HCT116 (cell line): Measurements from ENCODE around the gene PLEKHA8. TPM values are rescaled to one million over a fixed set of nuclear protein-coding genes. Genes with fewer than 3 reads are reported as not detected.

Experiments
- ATAC-seq: fragments of 200-7000 bp; cut with Tn5 transposase; 2 replicates; pipeline ENCODE4 v1.9.1; 2020; ENCODE audit warnings: mild to moderate bottlenecking, moderate library complexity
- BruUV-seq: library from RNA; stranded (reverse); fragments of 400-500 nt; replicated peaks from 2 replicates; lab custom pipeline; 2021; lab: Mats Ljungman, UMichigan
- CTCF ChIA-PET: fragments of 300-600 bp; sonication (Branson Sonifier 250); formaldehyde crosslinking; loops from one replicate; lab custom pipeline; 2021; ENCODE audit warnings: antibody characterized with exemption; lab: Charles Lee
- POLR2A ChIA-PET: fragments of 300-600, 350-600 bp; sonication (Branson Sonifier 250); formaldehyde crosslinking; loops from one replicate; lab custom pipeline; 2021; ENCODE audit warnings: antibody characterized with exemption; lab: Charles Lee
- RAD21 ChIA-PET, 2 experiments: fragments of 300-600 bp; sonication (Branson Sonifier 250); formaldehyde crosslinking; loops; one replicate each; lab custom pipeline; 2023; ENCODE audit warnings: low total read pairs in 2 of 2; ENCODE audit not compliant: uncharacterized antibody in 2 of 2, unreplicated experiment in 2 of 2, low non-redundant PET in 1 of 2; lab: Charles Lee
- DNase-seq: peaks from one replicate; pipeline ENCODE4 v3.0.0-alpha.2; 2010; ENCODE audit warnings: low read depth, low spot score
- H2AFZ ChIP-seq: fragments of 200-600 bp; shearing (Covaris generic), sonication (generic); 2 replicates; pipeline ENCODE4 v1.6.1; 2017; ENCODE audit warnings: low read depth, mixed run types, mixed read lengths, antibody characterized with exemption, low read length; ENCODE audit not compliant: poor library complexity, severe bottlenecking
- H3K27ac ChIP-seq: 2 replicates; pipeline ENCODE4 v1.5.1; 2012; ENCODE audit warnings: low read depth, low read length
- H3K27me3 ChIP-seq: fragments of 200-600 bp; sonication (generic); 2 replicates; pipeline ENCODE4 v1.6.1; 2016; ENCODE audit warnings: mixed run types, low read length, mixed read lengths; ENCODE audit not compliant: insufficient read depth
- H3K36me3 ChIP-seq, 2 experiments: fragments of 200-500 bp in 1 of 2; fragments of 200-600 bp in 1 of 2; sonication (Bioruptor generic) in 1 of 2; sonication (generic) in 1 of 2; 2 replicates each; pipeline versions ENCODE4 v1.5.1 to v1.6.1; 2014 to 2016; ENCODE audit warnings: low read length in 2 of 2, inconsistent platforms in 1 of 2, mixed read lengths in 1 of 2, mixed run types in 1 of 2; ENCODE audit not compliant: insufficient read depth in 2 of 2, control insufficient read depth in 1 of 2
- H3K4me1 ChIP-seq, 2 experiments: fragments of 200-600 bp in 1 of 2; sonication (generic) in 1 of 2; 2 replicates each; pipeline versions ENCODE4 v1.5.1 to v1.6.1; 2012 to 2017; ENCODE audit warnings: low read length in 2 of 2, inconsistent platforms in 1 of 2, mild to moderate bottlenecking in 1 of 2, mixed read lengths in 1 of 2, mixed run types in 1 of 2, moderate library complexity in 1 of 2; ENCODE audit not compliant: insufficient read depth in 2 of 2, control insufficient read depth in 1 of 2
- H3K4me2 ChIP-seq: fragments of 200-600 bp; sonication (generic); 2 replicates; pipeline ENCODE4 v1.6.1; 2017; ENCODE audit warnings: mixed run types, low read length, mixed read lengths
- H3K4me3 ChIP-seq, 2 experiments: fragments of 200-600 bp in 1 of 2; sonication (generic) in 1 of 2; replicated peaks in 1 of 2; 2 replicates each; pipeline ENCODE4 v1.5.1; 2011 to 2016; ENCODE audit warnings: low read length in 2 of 2, control low read depth in 1 of 2, low read depth in 1 of 2, mild to moderate bottlenecking in 1 of 2, mixed read lengths in 1 of 2, mixed run types in 1 of 2
- H3K79me2 ChIP-seq: fragments of 200-600 bp; sonication (generic); 2 replicates; pipeline ENCODE4 v1.6.1; 2017; ENCODE audit warnings: mild to moderate bottlenecking, mixed run types, low read length, moderate library complexity, mixed read lengths; ENCODE audit not compliant: insufficient read depth
- H3K9ac ChIP-seq: fragments of 200-600 bp; sonication (generic); 2 replicates; pipeline ENCODE4 v1.6.1; 2016; ENCODE audit warnings: low read length, mixed read lengths
- H3K9me2 ChIP-seq: fragments of 200-600 bp; sonication (generic), shearing (Covaris generic); 2 replicates; pipeline ENCODE4 v1.6.1; 2017; ENCODE audit warnings: mixed run types, mild to moderate bottlenecking, moderate library complexity; ENCODE audit not compliant: insufficient read depth
- H3K9me3 ChIP-seq, 2 experiments: fragments of 200-500 bp in 1 of 2; fragments of 200-600 bp in 1 of 2; sonication (Bioruptor generic) in 1 of 2; sonication (generic) in 1 of 2; 2 replicates each; pipeline ENCODE4 v1.6.1; 2014 to 2017; ENCODE audit warnings: low read length in 2 of 2, mixed read lengths in 2 of 2, inconsistent platforms in 1 of 2, low read depth in 1 of 2, mild to moderate bottlenecking in 1 of 2, mixed run types in 1 of 2, moderate library complexity in 1 of 2; ENCODE audit not compliant: control insufficient read depth in 1 of 2, insufficient read depth in 1 of 2
- H4K20me1 ChIP-seq: fragments of 200-600 bp; sonication (generic), shearing (Covaris generic); 2 replicates; pipeline ENCODE4 v1.6.1; 2017; ENCODE audit warnings: mixed run types, mild to moderate bottlenecking, moderate library complexity; ENCODE audit not compliant: insufficient read depth
- CEBPB ChIP-seq: IDR thresholded peaks from 2 replicates; pipeline ENCODE4 v1.6.1; 2012; ENCODE audit warnings: low read depth
- EGR1 ChIP-seq: IDR thresholded peaks from 2 replicates; pipeline ENCODE4 v1.6.1; 2012; ENCODE audit warnings: low read depth
- EZH2 ChIP-seq: fragments of 200-600 bp; sonication (generic); IDR thresholded peaks from 2 replicates; pipeline ENCODE4 v1.6.1; 2017; ENCODE audit warnings: antibody characterized with exemption, mixed run types
- EZH2phosphoT487 ChIP-seq: fragments of 200-600 bp; IDR thresholded peaks from 2 replicates; pipeline ENCODE4 v1.6.1; 2018; ENCODE audit warnings: antibody characterized with exemption, borderline replicate concordance
- POLR2A ChIP-seq: IDR thresholded peaks from 2 replicates; pipeline ENCODE4 v1.7.0; 2011; ENCODE audit warnings: borderline replicate concordance; ENCODE audit not compliant: insufficient read depth, insufficient read length; ENCODE audit errors: extremely low read depth
- POLR2AphosphoS5 ChIP-seq: IDR thresholded peaks from 2 replicates; pipeline ENCODE4 v1.6.1; 2011; ENCODE audit warnings: mild to moderate bottlenecking, low read depth, low read length, moderate library complexity
- RAD21 ChIP-seq: IDR thresholded peaks from 2 replicates; pipeline ENCODE4 v1.6.1; 2012; ENCODE audit warnings: low read depth, mild to moderate bottlenecking
- SIN3A ChIP-seq: IDR thresholded peaks from 2 replicates; pipeline ENCODE4 v1.6.1; 2012; ENCODE audit warnings: low read depth
- SRF ChIP-seq: IDR thresholded peaks from 2 replicates; pipeline ENCODE4 v1.6.1; 2012; ENCODE audit warnings: low read depth
- TCF7L2 ChIP-seq: IDR thresholded peaks from 2 replicates; pipeline ENCODE4 v1.7.0; 2011; ENCODE audit warnings: borderline replicate concordance, inconsistent platforms; ENCODE audit not compliant: insufficient read depth, insufficient read length; ENCODE audit errors: extremely low read depth
- YY1 ChIP-seq: IDR thresholded peaks from 2 replicates; pipeline ENCODE4 v1.6.1; 2011; ENCODE audit warnings: low read length, low read depth, moderate library complexity, mild to moderate bottlenecking; ENCODE audit not compliant: insufficient replicate concordance; ENCODE audit errors: extremely low read depth
- ZFX ChIP-seq: fragments of 450-650 bp; IDR thresholded peaks from 2 replicates; pipeline ENCODE4 v1.6.1; 2017
- ZNF274 ChIP-seq: fragments of 200-500 bp; sonication (Bioruptor generic); IDR thresholded peaks from 2 replicates; pipeline ENCODE4 v1.6.1; 2014; ENCODE audit warnings: mild to moderate bottlenecking, low read depth, low read length, inconsistent platforms
- intact Hi-C: fragments of 100-400 bp; cut with micrococcal nuclease; formaldehyde crosslinking; loops from 2 replicates; pipeline ENCODE4 v1.10.0; 2022
- total RNA-seq: library from RNA; stranded (reverse); gene quantifications from one replicate; pipeline ENCODE4 v1.2.1, GENCODE V29; 2021; ENCODE audit not compliant: unreplicated experiment
- TF ChIP-seq, protein P1 (sequence below): IDR thresholded peaks from 2 replicates; pipeline ENCODE4 v1.6.1; 2012; ENCODE audit warnings: low read depth
- TF ChIP-seq, protein P2 (sequence below), 3 experiments: fragments of 200-600 bp in 1 of 3; sonication (generic) in 1 of 3; IDR thresholded peaks in 2 of 3; conservative IDR thresholded peaks in 1 of 3; 2 replicates each; pipeline ENCODE4 v1.5.1; 2012 to 2017; ENCODE audit warnings: low read depth in 2 of 3, low read length in 2 of 3, antibody characterized with exemption in 1 of 3, borderline replicate concordance in 1 of 3, control low read depth in 1 of 3, mild to moderate bottlenecking in 1 of 3, mixed read lengths in 1 of 3, mixed run types in 1 of 3, moderate library complexity in 1 of 3; ENCODE audit not compliant: insufficient read depth in 1 of 3
- TF ChIP-seq, protein P3 (sequence below): IDR thresholded peaks from 2 replicates; pipeline ENCODE4 v1.6.1; 2012
- TF ChIP-seq, protein P4 (sequence below): IDR thresholded peaks from 2 replicates; pipeline ENCODE4 v1.6.1; 2012

PLEKHA8 gene
- total RNA-seq, 1 experiment from 2014 or later: 13.6 TPM

DNA sequence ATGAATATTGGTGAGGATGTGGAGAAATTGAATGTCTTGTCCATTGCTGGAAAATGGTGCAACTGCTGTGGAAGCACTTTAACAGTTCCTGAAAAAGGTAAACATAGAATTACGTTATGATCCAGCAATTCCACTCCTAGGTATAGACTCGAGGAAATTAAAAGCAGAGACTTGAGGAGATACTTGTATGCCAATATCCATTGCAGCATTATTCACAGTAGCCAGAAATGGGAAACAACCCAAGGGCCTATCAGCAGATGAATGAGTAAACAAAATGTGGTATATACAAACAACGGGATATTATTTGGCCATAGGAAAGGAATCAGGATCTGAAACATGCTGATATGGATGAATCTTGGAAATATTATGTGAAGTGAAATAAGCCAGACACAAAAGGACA is 74.1 kb downstream of the PLEKHA8 start:
- Histone ChIP-seq H3K36me3 (no peaks in the 10 kb centered on the region), H4K20me1 (no peaks in the 10 kb centered on the region), H3K9me3 (no peaks in the 10 kb centered on the region), H3K27ac (no peak overlapping the region), H3K9me2 (no peaks in the 10 kb centered on the region), H3K9ac (no peak overlapping the region), H3K27me3 (no peaks in the 10 kb centered on the region), H3K4me3 (no peak overlapping the region), H3K4me2 (no peak overlapping the region), H2AFZ (no peak overlapping the region), H3K79me2 (no peaks in the 10 kb centered on the region), H3K4me1 (no peaks in the 10 kb centered on the region)
- intact Hi-C loops: no loop called here
- no TSS peak for BruUV-seq
- DNase-seq (no peak), ATAC-seq (no peak)
- TF ChIP-seq RAD21: no peak
- TF ChIP-seq ZNF274: no peak
- no peak for TF ChIP-seq EGR1
- no peak for TF ChIP-seq YY1
- TF ChIP-seq POLR2A: no peak
- TF ChIP-seq ZFX: no peak
- TF ChIP-seq TCF7L2: no peak
- no peak for TF ChIP-seq EZH2phosphoT487
- TF ChIP-seq, protein P1, sequence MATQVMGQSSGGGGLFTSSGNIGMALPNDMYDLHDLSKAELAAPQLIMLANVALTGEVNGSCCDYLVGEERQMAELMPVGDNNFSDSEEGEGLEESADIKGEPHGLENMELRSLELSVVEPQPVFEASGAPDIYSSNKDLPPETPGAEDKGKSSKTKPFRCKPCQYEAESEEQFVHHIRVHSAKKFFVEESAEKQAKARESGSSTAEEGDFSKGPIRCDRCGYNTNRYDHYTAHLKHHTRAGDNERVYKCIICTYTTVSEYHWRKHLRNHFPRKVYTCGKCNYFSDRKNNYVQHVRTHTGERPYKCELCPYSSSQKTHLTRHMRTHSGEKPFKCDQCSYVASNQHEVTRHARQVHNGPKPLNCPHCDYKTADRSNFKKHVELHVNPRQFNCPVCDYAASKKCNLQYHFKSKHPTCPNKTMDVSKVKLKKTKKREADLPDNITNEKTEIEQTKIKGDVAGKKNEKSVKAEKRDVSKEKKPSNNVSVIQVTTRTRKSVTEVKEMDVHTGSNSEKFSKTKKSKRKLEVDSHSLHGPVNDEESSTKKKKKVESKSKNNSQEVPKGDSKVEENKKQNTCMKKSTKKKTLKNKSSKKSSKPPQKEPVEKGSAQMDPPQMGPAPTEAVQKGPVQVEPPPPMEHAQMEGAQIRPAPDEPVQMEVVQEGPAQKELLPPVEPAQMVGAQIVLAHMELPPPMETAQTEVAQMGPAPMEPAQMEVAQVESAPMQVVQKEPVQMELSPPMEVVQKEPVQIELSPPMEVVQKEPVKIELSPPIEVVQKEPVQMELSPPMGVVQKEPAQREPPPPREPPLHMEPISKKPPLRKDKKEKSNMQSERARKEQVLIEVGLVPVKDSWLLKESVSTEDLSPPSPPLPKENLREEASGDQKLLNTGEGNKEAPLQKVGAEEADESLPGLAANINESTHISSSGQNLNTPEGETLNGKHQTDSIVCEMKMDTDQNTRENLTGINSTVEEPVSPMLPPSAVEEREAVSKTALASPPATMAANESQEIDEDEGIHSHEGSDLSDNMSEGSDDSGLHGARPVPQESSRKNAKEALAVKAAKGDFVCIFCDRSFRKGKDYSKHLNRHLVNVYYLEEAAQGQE: no peak
- TF ChIP-seq SIN3A: no peak
- TF ChIP-seq, protein P2, sequence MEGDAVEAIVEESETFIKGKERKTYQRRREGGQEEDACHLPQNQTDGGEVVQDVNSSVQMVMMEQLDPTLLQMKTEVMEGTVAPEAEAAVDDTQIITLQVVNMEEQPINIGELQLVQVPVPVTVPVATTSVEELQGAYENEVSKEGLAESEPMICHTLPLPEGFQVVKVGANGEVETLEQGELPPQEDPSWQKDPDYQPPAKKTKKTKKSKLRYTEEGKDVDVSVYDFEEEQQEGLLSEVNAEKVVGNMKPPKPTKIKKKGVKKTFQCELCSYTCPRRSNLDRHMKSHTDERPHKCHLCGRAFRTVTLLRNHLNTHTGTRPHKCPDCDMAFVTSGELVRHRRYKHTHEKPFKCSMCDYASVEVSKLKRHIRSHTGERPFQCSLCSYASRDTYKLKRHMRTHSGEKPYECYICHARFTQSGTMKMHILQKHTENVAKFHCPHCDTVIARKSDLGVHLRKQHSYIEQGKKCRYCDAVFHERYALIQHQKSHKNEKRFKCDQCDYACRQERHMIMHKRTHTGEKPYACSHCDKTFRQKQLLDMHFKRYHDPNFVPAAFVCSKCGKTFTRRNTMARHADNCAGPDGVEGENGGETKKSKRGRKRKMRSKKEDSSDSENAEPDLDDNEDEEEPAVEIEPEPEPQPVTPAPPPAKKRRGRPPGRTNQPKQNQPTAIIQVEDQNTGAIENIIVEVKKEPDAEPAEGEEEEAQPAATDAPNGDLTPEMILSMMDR (IDR thresholded peaks at IDR 0.05 in 2 of 3, conservative IDR thresholded peaks at IDR 0.05 in 1 of 3; ENCODE audit: borderline replicate concordance in 1 of 3, insufficient read depth in 1 of 3, low read depth in 2 of 3, low read length in 2 of 3): no peak
- TF ChIP-seq CEBPB: no peak
- TF ChIP-seq, protein P3, sequence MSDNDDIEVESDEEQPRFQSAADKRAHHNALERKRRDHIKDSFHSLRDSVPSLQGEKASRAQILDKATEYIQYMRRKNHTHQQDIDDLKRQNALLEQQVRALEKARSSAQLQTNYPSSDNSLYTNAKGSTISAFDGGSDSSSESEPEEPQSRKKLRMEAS: no peak
- no peak for TF ChIP-seq EZH2
- no peak for TF ChIP-seq POLR2AphosphoS5
- TF ChIP-seq SRF: no peak
- TF ChIP-seq, protein P4, sequence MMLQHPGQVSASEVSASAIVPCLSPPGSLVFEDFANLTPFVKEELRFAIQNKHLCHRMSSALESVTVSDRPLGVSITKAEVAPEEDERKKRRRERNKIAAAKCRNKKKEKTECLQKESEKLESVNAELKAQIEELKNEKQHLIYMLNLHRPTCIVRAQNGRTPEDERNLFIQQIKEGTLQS: no peak
- ChIA-PET POLR2A (no interaction called here), CTCF (no interaction called here), RAD21 (no interaction called here)
